HCT116 (cell line): ENCODE measurements around the gene SCCPDH. TPM values are rescaled to one million over a fixed set of nuclear protein-coding genes. Genes with fewer than 3 reads are reported as not detected.

Source experiments
- ATAC-seq: fragments of 200-7000 bp; cut with Tn5 transposase; 2 replicates; pipeline ENCODE4 v1.9.1; 2020; ENCODE audit warnings: mild to moderate bottlenecking, moderate library complexity
- BruUV-seq: library from RNA; stranded (reverse); fragments of 400-500 nt; replicated peaks from 2 replicates; lab custom pipeline; 2021; lab: Mats Ljungman, UMichigan
- CTCF ChIA-PET: fragments of 300-600 bp; sonication (Branson Sonifier 250); formaldehyde crosslinking; loops from one replicate; lab custom pipeline; 2021; ENCODE audit warnings: antibody characterized with exemption; lab: Charles Lee
- POLR2A ChIA-PET: fragments of 300-600, 350-600 bp; sonication (Branson Sonifier 250); formaldehyde crosslinking; loops from one replicate; lab custom pipeline; 2021; ENCODE audit warnings: antibody characterized with exemption; lab: Charles Lee
- RAD21 ChIA-PET, 2 experiments: fragments of 300-600 bp; sonication (Branson Sonifier 250); formaldehyde crosslinking; loops; one replicate each; lab custom pipeline; 2023; ENCODE audit warnings: low total read pairs in 2 of 2; ENCODE audit not compliant: uncharacterized antibody in 2 of 2, unreplicated experiment in 2 of 2, low non-redundant PET in 1 of 2; lab: Charles Lee
- DNase-seq: peaks from one replicate; pipeline ENCODE4 v3.0.0-alpha.2; 2010; ENCODE audit warnings: low read depth, low spot score
- H2AFZ ChIP-seq: fragments of 200-600 bp; shearing (Covaris generic), sonication (generic); 2 replicates; pipeline ENCODE4 v1.6.1; 2017; ENCODE audit warnings: low read depth, mixed run types, mixed read lengths, antibody characterized with exemption, low read length; ENCODE audit not compliant: poor library complexity, severe bottlenecking
- H3K27ac ChIP-seq: 2 replicates; pipeline ENCODE4 v1.5.1; 2012; ENCODE audit warnings: low read depth, low read length
- H3K27me3 ChIP-seq: fragments of 200-600 bp; sonication (generic); 2 replicates; pipeline ENCODE4 v1.6.1; 2016; ENCODE audit warnings: mixed run types, low read length, mixed read lengths; ENCODE audit not compliant: insufficient read depth
- H3K36me3 ChIP-seq, 2 experiments: fragments of 200-500 bp in 1 of 2; fragments of 200-600 bp in 1 of 2; sonication (Bioruptor generic) in 1 of 2; sonication (generic) in 1 of 2; 2 replicates each; pipeline versions ENCODE4 v1.5.1 to v1.6.1; 2014 to 2016; ENCODE audit warnings: low read length in 2 of 2, inconsistent platforms in 1 of 2, mixed read lengths in 1 of 2, mixed run types in 1 of 2; ENCODE audit not compliant: insufficient read depth in 2 of 2, control insufficient read depth in 1 of 2
- H3K4me1 ChIP-seq, 2 experiments: fragments of 200-600 bp in 1 of 2; sonication (generic) in 1 of 2; 2 replicates each; pipeline versions ENCODE4 v1.5.1 to v1.6.1; 2012 to 2017; ENCODE audit warnings: low read length in 2 of 2, inconsistent platforms in 1 of 2, mild to moderate bottlenecking in 1 of 2, mixed read lengths in 1 of 2, mixed run types in 1 of 2, moderate library complexity in 1 of 2; ENCODE audit not compliant: insufficient read depth in 2 of 2, control insufficient read depth in 1 of 2
- H3K4me2 ChIP-seq: fragments of 200-600 bp; sonication (generic); 2 replicates; pipeline ENCODE4 v1.6.1; 2017; ENCODE audit warnings: mixed run types, low read length, mixed read lengths
- H3K4me3 ChIP-seq, 2 experiments: fragments of 200-600 bp in 1 of 2; sonication (generic) in 1 of 2; replicated peaks in 1 of 2; 2 replicates each; pipeline ENCODE4 v1.5.1; 2011 to 2016; ENCODE audit warnings: low read length in 2 of 2, control low read depth in 1 of 2, low read depth in 1 of 2, mild to moderate bottlenecking in 1 of 2, mixed read lengths in 1 of 2, mixed run types in 1 of 2
- H3K79me2 ChIP-seq: fragments of 200-600 bp; sonication (generic); 2 replicates; pipeline ENCODE4 v1.6.1; 2017; ENCODE audit warnings: mild to moderate bottlenecking, mixed run types, low read length, moderate library complexity, mixed read lengths; ENCODE audit not compliant: insufficient read depth
- H3K9ac ChIP-seq: fragments of 200-600 bp; sonication (generic); 2 replicates; pipeline ENCODE4 v1.6.1; 2016; ENCODE audit warnings: low read length, mixed read lengths
- H3K9me2 ChIP-seq: fragments of 200-600 bp; sonication (generic), shearing (Covaris generic); 2 replicates; pipeline ENCODE4 v1.6.1; 2017; ENCODE audit warnings: mixed run types, mild to moderate bottlenecking, moderate library complexity; ENCODE audit not compliant: insufficient read depth
- H3K9me3 ChIP-seq, 2 experiments: fragments of 200-500 bp in 1 of 2; fragments of 200-600 bp in 1 of 2; sonication (Bioruptor generic) in 1 of 2; sonication (generic) in 1 of 2; 2 replicates each; pipeline ENCODE4 v1.6.1; 2014 to 2017; ENCODE audit warnings: low read length in 2 of 2, mixed read lengths in 2 of 2, inconsistent platforms in 1 of 2, low read depth in 1 of 2, mild to moderate bottlenecking in 1 of 2, mixed run types in 1 of 2, moderate library complexity in 1 of 2; ENCODE audit not compliant: control insufficient read depth in 1 of 2, insufficient read depth in 1 of 2
- H4K20me1 ChIP-seq: fragments of 200-600 bp; sonication (generic), shearing (Covaris generic); 2 replicates; pipeline ENCODE4 v1.6.1; 2017; ENCODE audit warnings: mixed run types, mild to moderate bottlenecking, moderate library complexity; ENCODE audit not compliant: insufficient read depth
- CBX3 ChIP-seq: IDR thresholded peaks from 2 replicates; pipeline ENCODE4 v1.6.1; 2012; ENCODE audit warnings: low read depth
- CEBPB ChIP-seq: IDR thresholded peaks from 2 replicates; pipeline ENCODE4 v1.6.1; 2012; ENCODE audit warnings: low read depth
- EGR1 ChIP-seq: IDR thresholded peaks from 2 replicates; pipeline ENCODE4 v1.6.1; 2012; ENCODE audit warnings: low read depth
- ELF1 ChIP-seq: IDR thresholded peaks from 2 replicates; pipeline ENCODE4 v1.6.1; 2012; ENCODE audit warnings: low read depth, borderline replicate concordance
- EZH2 ChIP-seq: fragments of 200-600 bp; sonication (generic); IDR thresholded peaks from 2 replicates; pipeline ENCODE4 v1.6.1; 2017; ENCODE audit warnings: antibody characterized with exemption, mixed run types
- EZH2phosphoT487 ChIP-seq: fragments of 200-600 bp; IDR thresholded peaks from 2 replicates; pipeline ENCODE4 v1.6.1; 2018; ENCODE audit warnings: antibody characterized with exemption, borderline replicate concordance
- FOSL1 ChIP-seq: IDR thresholded peaks from 2 replicates; pipeline ENCODE4 v1.6.1; 2012; ENCODE audit warnings: low read depth
- SIN3A ChIP-seq: IDR thresholded peaks from 2 replicates; pipeline ENCODE4 v1.6.1; 2012; ENCODE audit warnings: low read depth
- SP1 ChIP-seq: IDR thresholded peaks from 2 replicates; pipeline ENCODE4 v1.6.1; 2012; ENCODE audit warnings: low read depth
- YY1 ChIP-seq: IDR thresholded peaks from 2 replicates; pipeline ENCODE4 v1.6.1; 2011; ENCODE audit warnings: low read length, low read depth, moderate library complexity, mild to moderate bottlenecking; ENCODE audit not compliant: insufficient replicate concordance; ENCODE audit errors: extremely low read depth
- ZNF274 ChIP-seq: fragments of 200-500 bp; sonication (Bioruptor generic); IDR thresholded peaks from 2 replicates; pipeline ENCODE4 v1.6.1; 2014; ENCODE audit warnings: mild to moderate bottlenecking, low read depth, low read length, inconsistent platforms
- intact Hi-C: fragments of 100-400 bp; cut with micrococcal nuclease; formaldehyde crosslinking; loops from 2 replicates; pipeline ENCODE4 v1.10.0; 2022
- total RNA-seq: library from RNA; stranded (reverse); gene quantifications from one replicate; pipeline ENCODE4 v1.2.1, GENCODE V29; 2021; ENCODE audit not compliant: unreplicated experiment
- TF ChIP-seq, protein P1 (sequence below): IDR thresholded peaks from 2 replicates; pipeline ENCODE4 v1.6.1; 2011; ENCODE audit warnings: mild to moderate bottlenecking, low read length, moderate library complexity; ENCODE audit not compliant: insufficient replicate concordance; ENCODE audit errors: extremely low read depth
- TF ChIP-seq, protein P2 (sequence below), 3 experiments: fragments of 200-600 bp in 1 of 3; sonication (generic) in 1 of 3; IDR thresholded peaks in 2 of 3; conservative IDR thresholded peaks in 1 of 3; 2 replicates each; pipeline ENCODE4 v1.5.1; 2012 to 2017; ENCODE audit warnings: low read depth in 2 of 3, low read length in 2 of 3, antibody characterized with exemption in 1 of 3, borderline replicate concordance in 1 of 3, control low read depth in 1 of 3, mild to moderate bottlenecking in 1 of 3, mixed read lengths in 1 of 3, mixed run types in 1 of 3, moderate library complexity in 1 of 3; ENCODE audit not compliant: insufficient read depth in 1 of 3
- TF ChIP-seq, protein P3 (sequence below): IDR thresholded peaks from 2 replicates; pipeline ENCODE4 v1.6.1; 2012

SCCPDH gene
- total RNA-seq, 1 experiment from 2014 or later, result 0.30 TPM

DNA sequence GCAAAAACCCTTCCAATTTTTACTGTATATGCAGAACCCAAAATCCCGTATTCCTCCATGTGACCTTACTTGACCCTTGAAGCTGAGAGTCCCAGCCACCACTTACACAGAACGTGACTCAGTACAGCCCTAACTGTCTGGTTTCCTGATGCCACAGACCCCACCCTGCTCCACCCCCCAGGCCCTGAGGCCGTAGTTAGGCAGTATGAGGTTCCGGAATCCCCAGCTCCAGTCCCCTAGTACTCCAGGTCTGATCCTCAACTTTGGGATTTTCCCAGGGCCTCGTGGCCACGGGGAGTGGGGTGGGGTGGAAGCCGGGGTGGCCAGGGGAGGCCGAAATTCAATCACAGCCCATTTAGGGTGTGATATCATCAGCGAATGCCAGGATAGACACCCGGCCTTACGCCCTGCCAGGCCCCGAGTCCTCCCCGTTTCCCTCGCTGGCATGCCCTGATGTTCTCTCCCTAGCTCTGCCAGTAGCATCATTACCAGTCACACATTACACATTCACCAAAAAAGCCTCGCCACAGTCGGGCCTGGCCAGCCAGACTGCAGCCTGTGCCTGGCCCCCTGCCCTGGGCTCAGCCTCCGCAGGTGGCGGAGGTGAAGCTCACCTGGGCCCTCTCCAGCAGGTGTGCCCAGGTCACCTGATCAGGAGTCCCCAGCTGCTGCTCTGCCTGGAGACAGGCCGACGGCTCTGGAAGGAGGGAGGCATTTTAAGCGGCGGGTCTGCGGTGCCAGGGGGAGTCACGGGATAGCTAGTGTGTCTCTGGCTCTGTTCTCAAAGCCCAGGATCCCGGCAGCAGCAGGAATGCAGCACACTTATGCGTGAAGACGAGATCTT, 70.8 kb downstream of the SCCPDH start:
- Histone ChIP-seq H3K4me2 (no peak overlapping the region), H3K36me3 (no peaks in the 10 kb centered on the region), H3K4me1 (no peaks in the 10 kb centered on the region), H3K27ac (no peak overlapping the region), H4K20me1 (no peaks in the 10 kb centered on the region), H3K4me3 (no peak overlapping the region), H3K9me3 (no peaks in the 10 kb centered on the region), H3K79me2 (no peaks in the 10 kb centered on the region), H3K9me2 (no peaks in the 10 kb centered on the region), H2AFZ (no peak overlapping the region), H3K27me3 (no peaks in the 10 kb centered on the region), H3K9ac (no peak overlapping the region)
- no TSS peak for BruUV-seq
- POLR2A ChIA-PET, result no interaction called here
- RAD21 ChIA-PET, result no interaction called here
- DNase-seq (no peak), ATAC-seq (no peak)
- intact Hi-C loops, result no loop called here
- TF ChIP-seq CEBPB, result no peak
- TF ChIP-seq, protein P1, sequence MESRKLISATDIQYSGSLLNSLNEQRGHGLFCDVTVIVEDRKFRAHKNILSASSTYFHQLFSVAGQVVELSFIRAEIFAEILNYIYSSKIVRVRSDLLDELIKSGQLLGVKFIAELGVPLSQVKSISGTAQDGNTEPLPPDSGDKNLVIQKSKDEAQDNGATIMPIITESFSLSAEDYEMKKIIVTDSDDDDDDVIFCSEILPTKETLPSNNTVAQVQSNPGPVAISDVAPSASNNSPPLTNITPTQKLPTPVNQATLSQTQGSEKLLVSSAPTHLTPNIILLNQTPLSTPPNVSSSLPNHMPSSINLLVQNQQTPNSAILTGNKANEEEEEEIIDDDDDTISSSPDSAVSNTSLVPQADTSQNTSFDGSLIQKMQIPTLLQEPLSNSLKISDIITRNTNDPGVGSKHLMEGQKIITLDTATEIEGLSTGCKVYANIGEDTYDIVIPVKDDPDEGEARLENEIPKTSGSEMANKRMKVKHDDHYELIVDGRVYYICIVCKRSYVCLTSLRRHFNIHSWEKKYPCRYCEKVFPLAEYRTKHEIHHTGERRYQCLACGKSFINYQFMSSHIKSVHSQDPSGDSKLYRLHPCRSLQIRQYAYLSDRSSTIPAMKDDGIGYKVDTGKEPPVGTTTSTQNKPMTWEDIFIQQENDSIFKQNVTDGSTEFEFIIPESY, result no peak
- TF ChIP-seq ZNF274, result no peak
- no peak for TF ChIP-seq EGR1
- no peak for TF ChIP-seq SP1
- TF ChIP-seq EZH2, result no peak
- TF ChIP-seq, protein P2, sequence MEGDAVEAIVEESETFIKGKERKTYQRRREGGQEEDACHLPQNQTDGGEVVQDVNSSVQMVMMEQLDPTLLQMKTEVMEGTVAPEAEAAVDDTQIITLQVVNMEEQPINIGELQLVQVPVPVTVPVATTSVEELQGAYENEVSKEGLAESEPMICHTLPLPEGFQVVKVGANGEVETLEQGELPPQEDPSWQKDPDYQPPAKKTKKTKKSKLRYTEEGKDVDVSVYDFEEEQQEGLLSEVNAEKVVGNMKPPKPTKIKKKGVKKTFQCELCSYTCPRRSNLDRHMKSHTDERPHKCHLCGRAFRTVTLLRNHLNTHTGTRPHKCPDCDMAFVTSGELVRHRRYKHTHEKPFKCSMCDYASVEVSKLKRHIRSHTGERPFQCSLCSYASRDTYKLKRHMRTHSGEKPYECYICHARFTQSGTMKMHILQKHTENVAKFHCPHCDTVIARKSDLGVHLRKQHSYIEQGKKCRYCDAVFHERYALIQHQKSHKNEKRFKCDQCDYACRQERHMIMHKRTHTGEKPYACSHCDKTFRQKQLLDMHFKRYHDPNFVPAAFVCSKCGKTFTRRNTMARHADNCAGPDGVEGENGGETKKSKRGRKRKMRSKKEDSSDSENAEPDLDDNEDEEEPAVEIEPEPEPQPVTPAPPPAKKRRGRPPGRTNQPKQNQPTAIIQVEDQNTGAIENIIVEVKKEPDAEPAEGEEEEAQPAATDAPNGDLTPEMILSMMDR (IDR thresholded peaks at IDR 0.05 in 2 of 3, conservative IDR thresholded peaks at IDR 0.05 in 1 of 3; ENCODE audit: borderline replicate concordance in 1 of 3, insufficient read depth in 1 of 3, low read depth in 2 of 3, low read length in 2 of 3), result no peak
- TF ChIP-seq ELF1, result no peak
- no peak for TF ChIP-seq EZH2phosphoT487
- TF ChIP-seq YY1, result no peak
- no peak for TF ChIP-seq SIN3A
- TF ChIP-seq, protein P3, sequence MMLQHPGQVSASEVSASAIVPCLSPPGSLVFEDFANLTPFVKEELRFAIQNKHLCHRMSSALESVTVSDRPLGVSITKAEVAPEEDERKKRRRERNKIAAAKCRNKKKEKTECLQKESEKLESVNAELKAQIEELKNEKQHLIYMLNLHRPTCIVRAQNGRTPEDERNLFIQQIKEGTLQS, result no peak
- TF ChIP-seq FOSL1, result no peak
- no peak for TF ChIP-seq CBX3
- CTCF ChIA-PET, result no interaction called here
